Measurements from ENCODE around the gene TLE2.
"Not testable (repeated sequence)": the region's sequence is repeated elsewhere in the genome, so short reads cannot be mapped to it uniquely, and the experiment has no call there.

TLE2 gene

DNA sequence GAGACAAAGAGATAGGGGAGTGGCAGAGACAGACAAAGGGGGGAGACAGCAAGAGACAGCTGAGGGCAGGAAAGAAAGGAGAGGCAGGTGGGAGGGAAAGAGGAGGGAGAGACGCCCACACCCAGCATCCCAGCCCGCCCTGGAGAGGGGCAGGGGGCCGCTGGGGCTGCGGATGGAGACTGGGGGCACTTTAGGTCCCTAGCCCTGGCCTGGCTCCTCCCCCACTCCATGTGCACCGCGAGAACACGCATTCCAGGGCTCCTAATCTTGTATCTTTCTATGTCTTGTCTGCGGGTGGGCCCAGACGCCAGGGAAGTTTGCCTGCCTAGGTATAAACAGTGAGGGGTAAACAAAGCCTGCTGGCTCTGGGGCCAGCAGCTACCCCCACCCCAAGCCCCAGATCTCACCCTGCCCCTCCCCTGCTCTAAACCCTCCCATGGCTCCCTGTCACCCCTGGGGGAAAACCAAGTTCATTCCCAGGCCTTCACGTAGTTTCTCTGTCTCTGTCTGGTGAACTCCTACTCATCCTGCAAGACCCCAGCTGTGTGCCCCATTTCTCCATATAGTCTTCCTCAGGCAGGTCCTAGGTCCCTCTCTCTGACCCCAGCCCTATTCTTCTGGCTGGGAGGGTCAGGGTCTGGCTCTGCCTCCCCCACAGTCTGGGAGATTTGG lies 27.5 kb upstream of the TLE2 start:
- H3K4me1 ChIP-seq (ENCODE audit: control insufficient read depth in 5 of 5, insufficient read depth in 5 of 5, low read length in 5 of 5) = peaks cover 2 to 43% (median 37%) of the 10 kb centered on the region in 5 donors
- no peak overlapping the region for H3K27ac ChIP-seq (ENCODE audit: low read depth, low read length)
- no peak overlapping the region for H3K9ac ChIP-seq (ENCODE audit: low read length in 5 of 5)
- no peak overlapping the region for H3K4me3 ChIP-seq (ENCODE audit: low read depth in 1 of 5, low read length in 5 of 5)
- no peaks in the 10 kb centered on the region for H3K27me3 ChIP-seq (ENCODE audit: control insufficient read depth in 5 of 5, insufficient read depth in 4 of 5, low read length in 5 of 5)
- peaks cover 0 to 68% (median 57%) of the 10 kb centered on the region in 5 donors for H3K36me3 ChIP-seq (ENCODE audit: control insufficient read depth in 5 of 5, insufficient read depth in 5 of 5, low read length in 5 of 5)
- H3K9me3 ChIP-seq (ENCODE audit: control insufficient read depth in 5 of 5, low read length in 5 of 5) = no peaks in the 10 kb centered on the region

GRCh38 chr19:3055741-3056416 lies 26.8 kb upstream of the TLE2 start:
- H3K4me3 ChIP-seq (ENCODE audit: low read depth in 1 of 5, low read length in 5 of 5) = no peak overlapping the region
- H3K27me3 ChIP-seq (ENCODE audit: control insufficient read depth in 5 of 5, insufficient read depth in 4 of 5, low read length in 5 of 5) = no peaks in the 10 kb centered on the region
- peaks cover 0 to 68% (median 57%) of the 10 kb centered on the region in 5 donors for H3K36me3 ChIP-seq (ENCODE audit: control insufficient read depth in 5 of 5, insufficient read depth in 5 of 5, low read length in 5 of 5)
- H3K9me3 ChIP-seq (ENCODE audit: control insufficient read depth in 5 of 5, low read length in 5 of 5) = no peaks in the 10 kb centered on the region
- no peak overlapping the region for H3K9ac ChIP-seq (ENCODE audit: low read length in 5 of 5)
- H3K27ac ChIP-seq (ENCODE audit: low read depth, low read length) = no peak overlapping the region
- H3K4me1 ChIP-seq (ENCODE audit: control insufficient read depth in 5 of 5, insufficient read depth in 5 of 5, low read length in 5 of 5) = peaks cover 3 to 44% (median 38%) of the 10 kb centered on the region in 5 donors

- no peaks in the 10 kb centered on the region for H3K27me3 ChIP-seq (ENCODE audit: control insufficient read depth in 5 of 5, insufficient read depth in 4 of 5, low read length in 5 of 5)
- H3K36me3 ChIP-seq (ENCODE audit: control insufficient read depth in 5 of 5, insufficient read depth in 5 of 5, low read length in 5 of 5) = peaks cover 0 to 68% (median 57%) of the 10 kb centered on the region in 5 donors
- peaks cover 3 to 38% (median 34%) of the 10 kb centered on the region in 5 donors for H3K4me1 ChIP-seq (ENCODE audit: control insufficient read depth in 5 of 5, insufficient read depth in 5 of 5, low read length in 5 of 5)
- H3K27ac ChIP-seq (ENCODE audit: low read depth, low read length) = no peak overlapping the region
- no peak overlapping the region for H3K4me3 ChIP-seq (ENCODE audit: low read depth in 1 of 5, low read length in 5 of 5)
- no peaks in the 10 kb centered on the region for H3K9me3 ChIP-seq (ENCODE audit: control insufficient read depth in 5 of 5, low read length in 5 of 5)
- no peak overlapping the region for H3K9ac ChIP-seq (ENCODE audit: low read length in 5 of 5)
Observed at GRCh38 chr19:3054972-3055740, 26.1 kb upstream of the TLE2 start.

- Histone ChIP-seq H3K27ac (ENCODE audit: low read depth, low read length) (no peak overlapping the region), H3K4me1 (ENCODE audit: control insufficient read depth in 5 of 5, insufficient read depth in 5 of 5, low read length in 5 of 5) (peaks cover 2 to 31% (median 26%) of the 10 kb centered on the region in 5 donors), H3K27me3 (ENCODE audit: control insufficient read depth in 5 of 5, insufficient read depth in 4 of 5, low read length in 5 of 5) (no peaks in the 10 kb centered on the region), H3K4me3 (ENCODE audit: low read depth in 1 of 5, low read length in 5 of 5) (no peak overlapping the region), H3K9me3 (ENCODE audit: control insufficient read depth in 5 of 5, low read length in 5 of 5) (no peaks in the 10 kb centered on the region), H3K9ac (ENCODE audit: low read length in 5 of 5) (no peak overlapping the region), H3K36me3 (ENCODE audit: control insufficient read depth in 5 of 5, insufficient read depth in 5 of 5, low read length in 5 of 5) (peaks cover 0 to 60% (median 51%) of the 10 kb centered on the region in 5 donors)
Observed at GRCh38 chr19:3054265-3054971, 25.3 kb upstream of the TLE2 start.

DNA sequence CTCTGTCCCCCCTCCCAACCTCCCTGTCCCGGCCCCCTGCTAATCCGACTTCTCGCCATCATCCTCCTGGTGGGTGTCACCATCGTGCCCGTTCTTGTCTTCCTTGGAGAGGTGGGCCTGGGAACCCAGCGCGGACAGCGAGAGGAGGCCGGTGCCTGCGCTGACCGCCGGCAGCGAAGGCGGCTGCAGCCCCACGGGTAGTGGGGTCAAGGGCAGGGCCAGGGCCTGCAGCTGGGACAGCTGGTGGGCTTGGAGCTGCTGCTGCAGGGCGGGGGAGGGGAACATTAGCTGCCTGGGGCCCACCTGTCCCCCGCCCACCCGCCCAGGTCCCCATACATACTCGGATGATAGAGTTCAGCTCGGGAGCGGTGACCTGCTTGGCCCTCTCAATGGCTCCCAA lies 24.7 kb upstream of the TLE2 start:
- H3K9me3 ChIP-seq (ENCODE audit: control insufficient read depth in 5 of 5, low read length in 5 of 5) = no peaks in the 10 kb centered on the region
- H3K27ac ChIP-seq (ENCODE audit: low read depth, low read length) = no peak overlapping the region
- H3K9ac ChIP-seq (ENCODE audit: low read length in 5 of 5) = no peak overlapping the region
- H3K36me3 ChIP-seq (ENCODE audit: control insufficient read depth in 5 of 5, insufficient read depth in 5 of 5, low read length in 5 of 5) = peaks cover 0 to 57% (median 46%) of the 10 kb centered on the region in 5 donors
- peaks cover 2 to 27% (median 26%) of the 10 kb centered on the region in 5 donors for H3K4me1 ChIP-seq (ENCODE audit: control insufficient read depth in 5 of 5, insufficient read depth in 5 of 5, low read length in 5 of 5)
- no peak overlapping the region for H3K4me3 ChIP-seq (ENCODE audit: low read depth in 1 of 5, low read length in 5 of 5)
- H3K27me3 ChIP-seq (ENCODE audit: control insufficient read depth in 5 of 5, insufficient read depth in 4 of 5, low read length in 5 of 5) = no peaks in the 10 kb centered on the region

- Histone ChIP-seq H3K36me3 (ENCODE audit: control insufficient read depth in 5 of 5, insufficient read depth in 5 of 5, low read length in 5 of 5) (peaks cover 0 to 52% (median 41%) of the 10 kb centered on the region in 5 donors), H3K27me3 (ENCODE audit: control insufficient read depth in 5 of 5, insufficient read depth in 4 of 5, low read length in 5 of 5) (no peaks in the 10 kb centered on the region), H3K4me3 (ENCODE audit: low read depth in 1 of 5, low read length in 5 of 5) (no peak overlapping the region), H3K4me1 (ENCODE audit: control insufficient read depth in 5 of 5, insufficient read depth in 5 of 5, low read length in 5 of 5) (peaks cover 2 to 22% (median 21%) of the 10 kb centered on the region in 5 donors), H3K9me3 (ENCODE audit: control insufficient read depth in 5 of 5, low read length in 5 of 5) (no peaks in the 10 kb centered on the region), H3K9ac (ENCODE audit: low read length in 5 of 5) (no peak overlapping the region), H3K27ac (ENCODE audit: low read depth, low read length) (no peak overlapping the region)
Observed at GRCh38 chr19:3053218-3053621, 24.1 kb upstream of the TLE2 start.

DNA sequence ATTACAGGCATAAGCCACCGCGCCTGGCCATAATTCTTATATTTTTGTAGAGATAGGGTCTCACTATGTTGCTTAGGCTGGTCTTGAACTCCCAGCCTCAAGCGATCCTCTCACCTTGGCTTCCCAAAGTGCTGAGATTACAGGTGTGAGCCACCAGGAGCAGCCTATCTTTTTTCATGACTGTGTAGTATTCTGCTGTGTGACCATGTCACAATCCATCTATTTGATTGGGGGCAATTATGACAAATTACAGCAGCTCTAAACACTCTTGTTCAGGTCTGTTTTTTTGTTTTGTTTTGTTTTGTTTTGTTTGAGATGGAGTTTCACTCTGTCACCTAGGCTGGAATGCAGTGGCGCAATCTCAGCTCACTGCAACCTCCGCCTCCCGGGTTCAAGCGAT lies 20.9 kb upstream of the TLE2 start:
- not testable (repeated sequence) for H3K27ac ChIP-seq (ENCODE audit: low read depth, low read length); H3K9me3 ChIP-seq (ENCODE audit: control insufficient read depth in 5 of 5, low read length in 5 of 5); H3K27me3 ChIP-seq (ENCODE audit: control insufficient read depth in 5 of 5, insufficient read depth in 4 of 5, low read length in 5 of 5); H3K4me3 ChIP-seq (ENCODE audit: low read depth in 1 of 5, low read length in 5 of 5); H3K9ac ChIP-seq (ENCODE audit: low read length in 5 of 5)
- Histone ChIP-seq H3K36me3 (ENCODE audit: control insufficient read depth in 5 of 5, insufficient read depth in 5 of 5, low read length in 5 of 5) (peaks cover 0 to 23% (median 19%) of the 10 kb centered on the region in 5 donors), H3K4me1 (ENCODE audit: control insufficient read depth in 5 of 5, insufficient read depth in 5 of 5, low read length in 5 of 5) (peaks cover 4 to 18% (median 16%) of the 10 kb centered on the region in 5 donors)

GRCh38 chr19:3049089-3049488 lies 20.0 kb upstream of the TLE2 start:
- Histone ChIP-seq H3K4me1 (ENCODE audit: control insufficient read depth in 5 of 5, insufficient read depth in 5 of 5, low read length in 5 of 5) (peaks cover 4 to 18% (median 16%) of the 10 kb centered on the region in 5 donors), H3K36me3 (ENCODE audit: control insufficient read depth in 5 of 5, insufficient read depth in 5 of 5, low read length in 5 of 5) (peaks cover 0 to 14% (median 9%) of the 10 kb centered on the region in 5 donors), H3K27ac (ENCODE audit: low read depth, low read length) (no peak overlapping the region), H3K9me3 (ENCODE audit: control insufficient read depth in 5 of 5, low read length in 5 of 5) (no peaks in the 10 kb centered on the region), H3K9ac (ENCODE audit: low read length in 5 of 5) (no peak overlapping the region), H3K4me3 (ENCODE audit: low read depth in 1 of 5, low read length in 5 of 5) (no peak overlapping the region), H3K27me3 (ENCODE audit: control insufficient read depth in 5 of 5, insufficient read depth in 4 of 5, low read length in 5 of 5) (no peaks in the 10 kb centered on the region)

GRCh38 chr19:3048190-3048533 lies 19.1 kb upstream of the TLE2 start:
- H3K4me3 ChIP-seq (ENCODE audit: low read depth in 1 of 5, low read length in 5 of 5) = peak overlapping the region in 1 of 5 donors; percentile 55
- H3K27me3 ChIP-seq (ENCODE audit: control insufficient read depth in 5 of 5, insufficient read depth in 4 of 5, low read length in 5 of 5) = no peaks in the 10 kb centered on the region
- H3K36me3 ChIP-seq (ENCODE audit: control insufficient read depth in 5 of 5, insufficient read depth in 5 of 5, low read length in 5 of 5) = peaks cover 0 to 4% (median 1%) of the 10 kb centered on the region in 5 donors
- H3K9ac ChIP-seq (ENCODE audit: low read length in 5 of 5) = no peak overlapping the region
- peaks cover 4 to 18% (median 16%) of the 10 kb centered on the region in 5 donors for H3K4me1 ChIP-seq (ENCODE audit: control insufficient read depth in 5 of 5, insufficient read depth in 5 of 5, low read length in 5 of 5)
- no peaks in the 10 kb centered on the region for H3K9me3 ChIP-seq (ENCODE audit: control insufficient read depth in 5 of 5, low read length in 5 of 5)
- H3K27ac ChIP-seq (ENCODE audit: low read depth, low read length) = no peak overlapping the region
